GM12801 (cell line): ENCODE data around the gene PIBF1.

Experiments used
- CTCF ChIP-seq: IDR thresholded peaks from one replicate; pipeline ENCODE4 v1.5.1; 2011; ENCODE audit warnings: control low read depth; ENCODE audit not compliant: insufficient read length; ENCODE audit errors: extremely low read depth

The PIBF1 gene

GRCh38 chr13:72839831-72840426 is 58.0 kb downstream of the PIBF1 start:
- no peak for TF ChIP-seq CTCF

GRCh38 chr13:72842991-72843390 is 61.1 kb downstream of the PIBF1 start:
- TF ChIP-seq CTCF, result no peak

GRCh38 chr13:72849571-72849970 is 67.6 kb downstream of the PIBF1 start:
- TF ChIP-seq CTCF, result no peak

GRCh38 chr13:72850959-72851677 is 69.2 kb downstream of the PIBF1 start:
- no peak for TF ChIP-seq CTCF

GRCh38 chr13:72851678-72852014 is 69.7 kb downstream of the PIBF1 start:
- no peak for TF ChIP-seq CTCF

- no peak for TF ChIP-seq CTCF
Measured at GRCh38 chr13:72852207-72852606, 70.3 kb downstream of the PIBF1 start.

- TF ChIP-seq CTCF, result no peak
Measured at GRCh38 chr13:72853000-72853399, 71.1 kb downstream of the PIBF1 start.
